DMS79 treated with DMSO at 0.1 percent for 48 hours (cell line): Measurements from ENCODE around the gene APOA5.
"Not testable (repeated sequence)": the region's sequence is repeated elsewhere in the genome, so short reads cannot be mapped to it uniquely, and the experiment has no call there.

Experiments
- DNase-seq: peaks from one replicate; lab custom pipeline; 2025; lab: John Stamatoyannopoulos, UW

APOA5 gene, protein sequence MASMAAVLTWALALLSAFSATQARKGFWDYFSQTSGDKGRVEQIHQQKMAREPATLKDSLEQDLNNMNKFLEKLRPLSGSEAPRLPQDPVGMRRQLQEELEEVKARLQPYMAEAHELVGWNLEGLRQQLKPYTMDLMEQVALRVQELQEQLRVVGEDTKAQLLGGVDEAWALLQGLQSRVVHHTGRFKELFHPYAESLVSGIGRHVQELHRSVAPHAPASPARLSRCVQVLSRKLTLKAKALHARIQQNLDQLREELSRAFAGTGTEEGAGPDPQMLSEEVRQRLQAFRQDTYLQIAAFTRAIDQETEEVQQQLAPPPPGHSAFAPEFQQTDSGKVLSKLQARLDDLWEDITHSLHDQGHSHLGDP

DNA sequence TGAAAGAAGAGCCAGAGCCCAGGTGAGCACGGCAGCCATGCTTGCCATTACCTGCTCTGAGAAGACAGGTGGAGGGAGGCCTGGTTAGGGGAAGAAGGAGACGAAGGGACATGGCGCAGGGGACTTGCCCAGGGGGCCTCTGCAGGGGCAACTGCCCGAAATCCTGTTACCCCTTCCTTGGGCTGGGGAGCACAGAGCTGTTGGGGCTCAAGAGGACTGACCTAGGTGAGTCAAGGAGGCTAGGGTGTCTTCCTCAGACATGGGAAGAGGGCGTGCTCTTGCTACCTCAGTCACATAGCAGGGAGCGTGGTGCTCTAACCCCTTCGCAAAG is at the start of gene APOA5:
Gene APOA5 (minus strand): TSS at position 67 of the 331 bp plus-strand sequence. CDS start 19 bp downstream, at position 48.
- DNase-seq = no peak

DNA sequence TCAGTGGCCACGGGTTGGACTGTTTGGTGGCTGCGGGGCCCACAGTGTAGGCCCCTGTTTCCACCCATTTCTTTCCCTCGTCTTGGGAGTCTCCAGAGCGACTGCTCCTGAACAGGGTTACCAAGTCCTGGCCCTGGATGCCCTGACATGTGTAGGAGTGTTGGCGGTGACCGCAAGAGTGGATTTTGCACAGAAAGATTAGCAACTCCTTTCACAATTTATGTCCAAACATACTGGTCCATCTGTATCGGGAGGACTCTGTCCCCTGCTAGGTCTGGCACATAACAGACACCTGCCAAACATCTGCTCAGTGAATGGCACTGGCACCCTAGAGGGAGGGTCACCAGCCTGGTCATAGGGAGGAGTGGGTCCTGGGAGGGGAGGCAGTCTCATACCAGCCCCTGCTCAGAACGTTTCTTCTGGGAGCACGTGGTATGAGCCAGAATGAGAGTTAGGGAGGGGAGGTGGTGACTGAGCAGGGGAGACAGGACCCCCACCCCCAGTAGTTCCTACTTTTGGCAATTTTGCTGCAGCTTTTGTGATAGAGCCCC is 49.1 kb upstream of the APOA5 start:
- DNase-seq = no peak

DNA sequence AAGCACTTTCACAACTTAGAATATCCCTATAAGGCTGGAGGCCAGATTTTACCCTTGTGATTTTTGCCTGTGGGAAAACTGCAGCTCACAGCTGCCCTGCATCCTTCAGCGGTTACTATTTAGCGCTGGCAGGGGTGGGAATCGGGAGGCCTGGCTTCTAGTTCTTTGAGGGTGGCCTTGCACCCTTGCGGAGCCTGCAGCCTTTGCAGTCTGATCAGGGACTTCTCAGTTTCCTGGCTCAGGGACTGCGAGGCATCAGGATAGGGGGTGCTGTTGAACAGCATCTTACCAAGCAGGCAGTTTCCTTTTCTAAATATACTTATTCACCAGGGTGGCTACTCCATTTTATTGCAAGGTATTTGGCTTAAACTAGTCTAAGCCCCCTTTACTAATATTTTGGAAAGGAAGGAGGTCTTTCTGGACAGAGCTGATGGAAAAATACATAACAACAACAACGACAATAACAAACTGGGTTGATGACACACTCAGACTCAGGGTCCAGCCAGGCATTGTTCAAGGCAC is 48.6 kb upstream of the APOA5 start:
- DNase-seq = no peak

DNA sequence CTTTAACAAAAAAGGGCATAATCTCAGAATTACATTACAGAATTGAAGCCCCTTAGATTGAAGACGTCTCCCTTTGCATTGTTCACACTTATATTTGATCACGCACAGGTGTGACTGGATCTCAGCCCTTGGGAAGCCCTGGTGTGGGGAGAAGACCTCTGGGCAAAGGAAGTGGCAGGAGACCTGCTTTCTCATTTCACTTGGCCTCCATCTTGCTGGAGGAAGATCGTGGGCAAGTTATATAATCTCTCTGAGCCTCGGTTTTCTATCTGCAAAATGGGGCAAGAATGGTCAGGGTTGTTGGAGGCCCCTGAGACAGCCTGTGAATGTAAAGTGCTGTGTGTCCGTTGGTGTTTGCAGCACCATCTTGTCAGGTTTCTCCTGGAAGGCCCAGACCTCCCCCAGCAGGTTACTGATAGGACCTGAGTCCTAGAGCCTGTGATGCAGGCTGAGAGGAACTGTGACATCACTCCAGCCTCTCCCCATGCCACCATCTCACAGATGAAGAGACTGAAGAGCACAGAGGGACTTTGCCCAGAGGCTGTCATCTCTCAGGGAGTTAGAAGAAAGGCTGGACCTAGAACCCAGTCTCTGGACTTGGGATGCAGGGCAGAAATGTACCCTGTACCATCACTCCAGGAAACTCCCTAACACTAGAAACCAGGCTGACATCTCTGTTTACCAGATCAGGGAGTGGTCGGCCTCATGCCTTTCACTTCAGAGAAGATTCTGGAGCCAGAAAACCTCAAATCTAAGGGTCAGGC is 46.8 kb upstream of the APOA5 start:
- no peak for DNase-seq

DNA sequence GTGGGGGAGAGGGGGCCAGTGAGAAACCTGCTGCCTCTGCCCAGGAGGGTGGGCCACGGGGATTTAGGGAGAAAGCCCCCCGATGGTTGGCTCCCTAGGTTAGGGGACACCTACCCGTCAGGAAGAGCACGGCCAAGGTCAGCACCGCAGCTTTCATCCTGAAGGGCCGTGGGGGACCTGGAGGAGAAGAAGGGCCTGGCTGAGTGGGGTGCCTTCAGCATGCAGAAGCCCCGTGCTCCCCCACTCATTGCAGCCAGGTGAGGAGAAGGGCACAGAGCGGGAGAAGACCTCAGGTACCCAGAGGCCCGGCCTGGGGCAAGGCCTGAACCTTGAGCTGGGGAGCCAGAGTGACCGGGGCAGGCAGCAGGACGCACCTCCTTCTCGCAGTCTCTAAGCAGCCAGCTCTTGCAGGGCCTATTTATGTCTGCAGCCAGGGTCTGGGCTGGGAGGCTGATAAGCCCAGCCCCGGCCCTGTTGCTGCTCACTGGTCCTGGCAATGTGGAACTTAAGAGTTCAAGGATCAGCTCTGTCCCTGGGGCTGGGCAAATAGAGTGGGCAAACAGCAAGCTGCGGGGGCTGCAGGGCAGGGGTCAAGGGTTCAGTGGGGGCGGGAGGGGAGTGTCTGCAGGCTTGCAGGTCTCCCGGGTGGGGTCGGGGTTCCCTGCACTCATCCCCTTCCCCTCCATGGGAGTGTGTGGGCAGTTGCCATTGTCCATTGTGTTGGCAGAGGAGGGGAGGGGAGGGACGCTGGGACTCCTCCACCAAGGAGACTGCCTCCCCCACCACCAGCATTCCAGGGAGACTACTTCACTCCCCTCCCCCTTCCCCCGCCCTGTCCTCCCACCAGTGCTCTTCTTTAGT is 45.8 kb upstream of the APOA5 start, which contains the start of gene APOA1:
Gene APOA1 (minus strand): TSS at position 392 of the 861 bp plus-strand sequence. CDS start 235 bp downstream, at position 157.
- DNase-seq = no peak

DNA sequence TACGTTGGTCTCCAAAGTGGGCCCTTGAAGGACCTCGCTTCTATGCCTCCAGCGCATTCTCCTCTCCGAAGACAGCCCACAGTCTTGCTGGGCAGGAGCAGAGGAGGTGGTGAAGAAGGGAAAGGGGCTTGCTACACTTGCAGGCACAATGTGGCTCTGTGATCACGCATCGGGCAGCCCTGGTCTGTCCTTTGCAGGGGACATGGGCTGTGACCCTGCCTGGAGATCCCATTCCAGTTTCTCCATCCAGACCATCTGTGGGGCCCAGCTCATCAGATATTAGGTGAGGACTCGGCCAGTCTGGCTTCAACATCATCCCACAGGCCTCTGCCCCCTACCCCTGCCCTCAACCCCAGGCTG is 44.9 kb upstream of the APOA5 start:
- DNase-seq = no peak

DNA sequence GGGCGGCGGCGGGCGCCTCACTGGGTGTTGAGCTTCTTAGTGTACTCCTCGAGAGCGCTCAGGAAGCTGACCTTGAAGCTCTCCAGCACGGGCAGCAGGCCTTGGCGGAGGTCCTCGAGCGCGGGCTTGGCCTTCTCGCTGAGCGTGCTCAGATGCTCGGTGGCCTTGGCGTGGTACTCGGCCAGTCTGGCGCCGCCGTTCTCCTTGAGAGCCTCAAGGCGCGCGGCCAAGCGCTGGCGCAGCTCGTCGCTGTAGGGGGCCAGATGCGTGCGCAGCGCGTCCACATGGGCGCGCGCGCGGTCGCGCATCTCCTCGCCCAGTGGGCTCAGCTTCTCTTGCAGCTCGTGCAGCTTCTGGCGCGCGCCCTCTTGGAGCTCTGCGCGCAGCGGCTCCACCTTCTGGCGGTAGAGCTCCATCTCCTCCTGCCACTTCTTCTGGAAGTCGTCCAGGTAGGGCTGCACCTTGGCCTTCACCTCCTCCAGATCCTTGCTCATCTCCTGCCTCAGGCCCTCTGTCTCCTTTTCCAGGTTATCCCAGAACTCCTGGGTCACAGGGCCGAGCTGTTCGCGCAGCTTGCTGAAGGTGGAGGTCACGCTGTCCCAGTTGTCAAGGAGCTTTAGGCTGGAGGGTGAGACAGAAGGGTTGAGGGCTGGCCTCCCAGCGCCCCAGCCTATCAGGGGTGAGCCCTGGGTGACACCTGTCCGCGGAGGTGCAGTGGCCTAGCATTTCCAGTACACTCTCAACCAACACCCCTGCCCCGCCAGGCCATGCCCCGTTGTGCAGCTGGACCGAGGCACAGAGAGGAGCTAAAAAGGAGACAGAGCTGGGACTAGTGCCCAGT is 44.3 kb upstream of the APOA5 start:
- peak; percentile 96 for DNase-seq

DNA sequence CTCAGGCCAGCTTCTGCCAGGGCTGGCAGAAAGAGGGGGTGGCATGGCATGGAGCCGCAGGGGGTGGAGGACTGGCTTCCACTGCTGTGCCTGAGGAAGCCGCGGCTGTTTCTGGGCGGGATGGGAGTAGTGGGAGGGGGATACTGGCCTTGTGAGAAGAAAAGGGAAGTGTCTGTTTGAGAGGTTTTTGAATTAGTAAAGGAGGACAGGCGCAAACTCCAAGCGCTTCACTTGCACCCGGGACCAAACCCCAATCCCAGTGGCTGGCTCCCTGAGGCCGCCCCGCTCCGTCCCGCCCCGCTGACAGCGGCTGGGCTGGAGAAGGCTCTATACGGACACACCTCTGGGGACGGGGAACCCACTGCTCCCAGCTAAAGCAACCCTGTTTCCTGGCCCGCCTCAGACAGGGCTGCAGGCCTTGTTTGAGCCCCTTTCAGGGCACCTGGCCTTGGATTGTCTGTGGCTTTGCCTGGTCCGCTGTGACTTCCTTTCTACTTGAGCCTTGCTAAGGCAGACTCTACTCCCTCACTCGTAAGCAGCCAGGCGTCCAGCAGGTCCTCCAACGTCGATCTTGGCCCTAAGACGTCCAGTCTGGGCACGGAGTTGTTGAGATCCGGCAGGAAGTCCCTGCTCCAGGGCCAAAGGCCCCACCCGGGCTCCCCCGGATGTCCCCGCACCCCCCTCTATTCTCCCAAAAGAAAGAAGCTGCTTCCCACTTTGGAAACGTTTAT is 43.5 kb upstream of the APOA5 start:
- DNase-seq = peak; percentile 80

DNA sequence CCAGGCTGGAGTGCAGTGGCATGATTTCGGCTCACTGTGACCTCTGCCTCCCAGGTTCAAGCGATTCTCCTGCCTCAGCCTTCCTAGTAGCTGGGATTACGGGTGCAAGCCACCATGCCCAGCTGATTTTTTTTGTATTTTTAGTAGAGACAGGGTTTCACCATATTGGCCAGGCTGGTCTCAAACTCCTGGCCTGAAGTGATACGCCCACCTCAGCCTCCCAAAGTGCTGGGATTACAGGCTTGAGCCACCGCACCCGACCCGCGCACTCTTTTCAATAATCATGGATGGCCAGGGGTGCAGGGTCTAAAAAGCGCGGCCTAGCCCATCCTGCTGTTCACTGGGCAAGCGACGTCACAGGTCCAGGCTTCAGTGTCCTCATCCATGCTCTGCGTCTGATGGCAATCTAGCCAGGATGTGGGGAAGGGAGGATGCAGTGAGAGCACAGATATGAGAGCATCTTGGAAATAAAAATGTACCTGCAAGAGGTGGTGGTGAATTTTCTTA is 42.9 kb upstream of the APOA5 start:
- DNase-seq = not testable (repeated sequence)

DNA sequence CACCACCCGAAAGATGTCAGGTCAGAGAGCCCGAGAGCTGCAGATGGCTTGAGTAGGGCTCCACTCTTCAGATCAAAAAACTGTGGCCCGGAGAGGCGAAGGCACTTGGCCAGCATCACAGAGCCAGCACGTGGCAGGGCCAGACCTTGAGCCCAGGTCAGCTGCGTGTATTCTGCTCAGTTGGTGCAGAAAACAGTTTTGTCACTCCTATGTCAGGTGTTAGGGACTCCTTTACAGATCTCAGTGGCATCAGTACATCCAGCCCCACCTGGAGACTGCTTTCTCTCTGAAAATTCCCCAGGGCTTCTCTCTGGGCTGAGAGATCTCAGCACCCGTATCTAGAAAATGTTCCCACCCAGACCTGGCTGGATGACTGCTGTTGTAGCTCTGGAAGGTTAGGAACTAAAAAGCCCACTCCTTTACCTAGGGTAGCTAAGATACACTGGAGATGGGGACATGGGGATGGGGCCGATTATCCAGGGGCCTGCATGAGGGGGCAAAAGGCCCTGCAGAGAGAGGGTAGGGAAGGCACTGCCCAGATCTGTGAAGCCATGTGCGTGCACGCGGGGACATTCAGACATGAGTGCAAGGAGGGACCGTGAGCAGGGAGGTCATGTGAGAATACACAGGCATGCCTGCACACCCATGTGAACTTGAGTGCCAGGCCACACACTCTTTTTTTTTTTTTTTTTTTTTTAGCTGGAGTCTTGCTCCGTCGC is 42.3 kb upstream of the APOA5 start:
- no peak for DNase-seq

DNA sequence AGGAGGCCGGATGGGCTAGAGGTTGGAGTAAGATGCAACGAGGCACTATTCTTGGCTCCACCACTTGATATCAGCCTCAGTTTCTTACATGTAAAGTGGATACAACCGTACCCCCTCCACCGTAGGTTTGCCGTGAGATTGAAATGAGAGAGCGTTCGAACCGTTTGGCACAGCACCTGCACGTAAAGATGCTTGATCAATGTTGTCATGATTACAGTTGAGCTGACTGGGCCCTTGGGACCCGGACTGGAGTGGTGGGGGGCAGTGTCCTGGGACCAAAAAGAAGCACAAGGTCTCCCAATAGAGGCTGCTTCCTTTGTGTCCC is 41.8 kb upstream of the APOA5 start:
- no peak for DNase-seq

DNA sequence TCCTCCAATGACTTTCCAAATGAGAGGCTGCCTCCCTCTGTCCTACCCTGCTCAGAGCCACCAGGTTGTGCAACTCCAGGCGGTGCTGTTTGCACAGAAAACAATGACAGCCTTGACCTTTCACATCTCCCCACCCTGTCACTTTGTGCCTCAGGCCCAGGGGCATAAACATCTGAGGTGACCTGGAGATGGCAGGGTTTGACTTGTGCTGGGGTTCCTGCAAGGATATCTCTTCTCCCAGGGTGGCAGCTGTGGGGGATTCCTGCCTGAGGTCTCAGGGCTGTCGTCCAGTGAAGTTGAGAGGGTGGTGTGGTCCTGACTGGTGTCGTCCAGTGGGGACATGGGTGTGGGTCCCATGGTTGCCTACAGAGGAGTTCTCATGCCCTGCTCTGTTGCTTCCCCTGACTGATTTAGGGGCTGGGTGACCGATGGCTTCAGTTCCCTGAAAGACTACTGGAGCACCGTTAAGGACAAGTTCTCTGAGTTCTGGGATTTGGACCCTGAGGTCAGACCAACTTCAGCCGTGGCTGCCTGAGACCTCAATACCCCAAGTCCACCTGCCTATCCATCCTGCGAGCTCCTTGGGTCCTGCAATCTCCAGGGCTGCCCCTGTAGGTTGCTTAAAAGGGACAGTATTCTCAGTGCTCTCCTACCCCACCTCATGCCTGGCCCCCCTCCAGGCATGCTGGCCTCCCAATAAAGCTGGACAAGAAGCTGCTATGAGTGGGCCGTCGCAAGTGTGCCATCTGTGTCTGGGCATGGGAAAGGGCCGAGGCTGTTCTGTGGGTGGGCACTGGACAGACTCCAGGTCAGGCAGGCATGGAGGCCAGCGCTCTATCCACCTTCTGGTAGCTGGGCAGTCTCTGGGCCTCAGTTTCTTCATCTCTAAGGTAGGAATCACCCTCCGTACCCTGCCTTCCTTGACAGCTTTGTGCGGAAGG is 40.9 kb upstream of the APOA5 start:
- DNase-seq = no peak

DNA sequence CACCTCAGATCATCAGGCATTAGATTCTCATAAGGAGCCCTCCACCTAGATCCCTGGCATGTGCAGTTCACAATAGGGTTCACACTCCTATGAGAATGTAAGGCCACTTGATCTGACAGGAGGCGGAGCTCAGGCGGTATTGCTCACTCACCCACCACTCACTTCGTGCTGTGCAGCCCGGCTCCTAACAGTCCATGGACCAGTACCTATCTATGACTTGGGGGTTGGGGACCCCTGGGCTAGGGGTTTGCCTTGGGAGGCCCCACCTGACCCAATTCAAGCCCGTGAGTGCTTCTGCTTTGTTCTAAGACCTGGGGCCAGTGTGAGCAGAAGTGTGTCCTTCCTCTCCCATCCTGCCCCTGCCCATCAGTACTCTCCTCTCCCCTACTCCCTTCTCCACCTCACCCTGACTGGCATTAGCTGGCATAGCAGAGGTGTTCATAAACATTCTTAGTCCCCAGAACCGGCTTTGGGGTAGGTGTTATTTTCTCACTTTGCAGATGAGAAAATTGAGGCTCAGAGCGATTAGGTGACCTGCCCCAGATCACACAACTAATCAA is 40.2 kb upstream of the APOA5 start:
- no peak for DNase-seq

DNA sequence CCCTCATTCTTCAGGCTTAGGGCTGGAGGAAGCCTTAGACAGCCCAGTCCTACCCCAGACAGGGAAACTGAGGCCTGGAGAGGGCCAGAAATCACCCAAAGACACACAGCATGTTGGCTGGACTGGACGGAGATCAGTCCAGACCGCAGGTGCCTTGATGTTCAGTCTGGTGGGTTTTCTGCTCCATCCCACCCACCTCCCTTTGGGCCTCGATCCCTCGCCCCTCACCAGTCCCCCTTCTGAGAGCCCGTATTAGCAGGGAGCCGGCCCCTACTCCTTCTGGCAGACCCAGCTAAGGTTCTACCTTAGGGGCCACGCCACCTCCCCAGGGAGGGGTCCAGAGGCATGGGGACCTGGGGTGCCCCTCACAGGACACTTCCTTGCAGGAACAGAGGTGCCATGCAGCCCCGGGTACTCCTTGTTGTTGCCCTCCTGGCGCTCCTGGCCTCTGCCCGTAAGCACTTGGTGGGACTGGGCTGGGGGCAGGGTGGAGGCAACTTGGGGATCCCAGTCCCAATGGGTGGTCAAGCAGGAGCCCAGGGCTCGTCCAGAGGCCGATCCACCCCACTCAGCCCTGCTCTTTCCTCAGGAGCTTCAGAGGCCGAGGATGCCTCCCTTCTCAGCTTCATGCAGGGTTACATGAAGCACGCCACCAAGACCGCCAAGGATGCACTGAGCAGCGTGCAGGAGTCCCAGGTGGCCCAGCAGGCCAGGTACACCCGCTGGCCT is 38.7 kb upstream of the APOA5 start:
- no peak for DNase-seq

DNA sequence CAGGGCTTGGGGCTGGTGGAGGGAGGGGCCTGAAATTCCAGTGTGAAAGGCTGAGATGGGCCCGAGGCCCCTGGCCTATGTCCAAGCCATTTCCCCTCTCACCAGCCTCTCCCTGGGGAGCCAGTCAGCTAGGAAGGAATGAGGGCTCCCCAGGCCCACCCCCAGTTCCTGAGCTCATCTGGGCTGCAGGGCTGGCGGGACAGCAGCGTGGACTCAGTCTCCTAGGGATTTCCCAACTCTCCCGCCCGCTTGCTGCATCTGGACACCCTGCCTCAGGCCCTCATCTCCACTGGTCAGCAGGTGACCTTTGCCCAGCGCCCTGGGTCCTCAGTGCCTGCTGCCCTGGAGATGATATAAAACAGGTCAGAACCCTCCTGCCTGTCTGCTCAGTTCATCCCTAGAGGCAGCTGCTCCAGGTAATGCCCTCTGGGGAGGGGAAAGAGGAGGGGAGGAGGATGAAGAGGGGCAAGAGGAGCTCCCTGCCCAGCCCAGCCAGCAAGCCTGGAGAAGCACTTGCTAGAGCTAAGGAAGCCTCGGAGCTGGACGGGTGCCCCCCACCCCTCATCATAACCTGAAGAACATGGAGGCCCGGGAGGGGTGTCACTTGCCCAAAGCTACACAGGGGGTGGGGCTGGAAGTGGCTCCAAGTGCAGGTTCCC is 38.0 kb upstream of the APOA5 start, which contains the start of gene APOC3:
Gene APOC3 (plus strand): TSS at position 383 of the 659 bp plus-strand sequence. CDS start 676 bp downstream, outside the sequence.
- no peak for DNase-seq

DNA sequence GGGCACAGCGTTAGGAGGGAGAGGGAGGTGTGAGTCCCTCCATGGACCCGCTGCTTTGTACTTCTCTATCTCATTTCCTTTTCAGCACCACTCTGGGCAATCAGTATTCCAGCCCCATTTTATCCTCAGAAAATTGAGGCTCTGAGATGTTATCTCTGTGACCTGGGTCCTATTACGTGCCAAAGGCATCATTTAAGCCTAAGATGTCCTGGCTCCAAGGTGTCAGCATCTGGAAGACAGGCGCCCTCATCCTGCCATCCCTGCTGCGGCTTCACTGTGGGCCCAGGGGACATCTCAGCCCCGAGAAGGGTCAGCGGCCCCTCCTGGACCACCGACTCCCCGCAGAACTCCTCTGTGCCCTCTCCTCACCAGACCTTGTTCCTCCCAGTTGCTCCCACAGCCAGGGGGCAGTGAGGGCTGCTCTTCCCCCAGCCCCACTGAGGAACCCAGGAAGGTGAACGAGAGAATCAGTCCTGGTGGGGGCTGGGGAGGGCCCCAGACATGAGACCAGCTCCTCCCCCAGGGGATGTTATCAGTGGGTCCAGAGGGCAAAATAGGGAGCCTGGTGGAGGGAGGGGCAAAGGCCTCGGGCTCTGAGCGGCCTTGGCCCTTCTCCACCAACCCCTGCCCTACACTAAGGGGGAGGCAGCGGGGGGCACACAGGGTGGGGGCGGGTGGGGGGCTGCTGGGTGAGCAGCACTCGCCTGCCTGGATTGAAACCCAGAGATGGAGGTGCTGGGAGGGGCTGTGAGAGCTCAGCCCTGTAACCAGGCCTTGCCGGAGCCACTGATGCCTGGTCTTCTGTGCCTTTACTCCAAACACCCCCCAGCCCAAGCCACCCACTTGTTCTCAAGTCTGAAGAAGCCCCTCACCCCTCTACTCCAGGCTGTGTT is 37.2 kb upstream of the APOA5 start:
- no peak for DNase-seq
